Measurements from ENCODE around the gene CDC42SE2. TPM values are rescaled to one million over a fixed set of nuclear protein-coding genes. Genes with fewer than 3 reads are reported as not detected.
A peak's percentile ranks its signal among the peaks of the same experiment; 100 is the strongest.

The CDC42SE2 gene
- total and polyA plus RNA-seq, 10 donors: 49.6 to 128 (median 102) TPM

DNA sequence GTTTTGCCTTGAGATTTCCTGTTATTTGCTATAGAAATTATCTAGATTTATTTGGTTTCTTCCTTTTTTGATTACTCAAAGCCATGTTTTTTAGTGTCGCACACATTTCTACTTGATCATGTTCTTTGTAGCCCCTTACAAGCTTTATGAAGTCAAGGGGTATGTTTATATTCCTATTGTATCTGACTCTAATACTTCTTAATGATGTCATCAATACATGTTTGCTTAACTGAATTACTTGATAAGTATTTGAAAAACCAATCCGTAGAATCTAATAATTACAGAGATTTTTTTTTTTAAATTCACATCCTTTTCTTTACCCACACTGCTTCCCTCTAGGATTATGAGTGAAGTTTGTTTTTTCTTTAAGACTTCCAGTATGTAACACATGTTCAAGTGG, 53.0 kb downstream of the CDC42SE2 start:
- peaks cover 0 to 8% (median 0%) of the 10 kb centered on the region in 8 donors for H3K9me3 ChIP-seq
- intact Hi-C loops (cut with DNase I; ENCODE audit: low total_unique reads): no loop called here
- WGBS, 5 donors: 92 to 99% (median 96%) methylated on average over 2 of the region's 2 CpGs
- peaks cover 15 to 89% (median 64%) of the 10 kb centered on the region in 6 donors for H3K4me1 ChIP-seq
- no peak overlapping the region for H3K27ac ChIP-seq
- TF ChIP-seq, protein P1, sequence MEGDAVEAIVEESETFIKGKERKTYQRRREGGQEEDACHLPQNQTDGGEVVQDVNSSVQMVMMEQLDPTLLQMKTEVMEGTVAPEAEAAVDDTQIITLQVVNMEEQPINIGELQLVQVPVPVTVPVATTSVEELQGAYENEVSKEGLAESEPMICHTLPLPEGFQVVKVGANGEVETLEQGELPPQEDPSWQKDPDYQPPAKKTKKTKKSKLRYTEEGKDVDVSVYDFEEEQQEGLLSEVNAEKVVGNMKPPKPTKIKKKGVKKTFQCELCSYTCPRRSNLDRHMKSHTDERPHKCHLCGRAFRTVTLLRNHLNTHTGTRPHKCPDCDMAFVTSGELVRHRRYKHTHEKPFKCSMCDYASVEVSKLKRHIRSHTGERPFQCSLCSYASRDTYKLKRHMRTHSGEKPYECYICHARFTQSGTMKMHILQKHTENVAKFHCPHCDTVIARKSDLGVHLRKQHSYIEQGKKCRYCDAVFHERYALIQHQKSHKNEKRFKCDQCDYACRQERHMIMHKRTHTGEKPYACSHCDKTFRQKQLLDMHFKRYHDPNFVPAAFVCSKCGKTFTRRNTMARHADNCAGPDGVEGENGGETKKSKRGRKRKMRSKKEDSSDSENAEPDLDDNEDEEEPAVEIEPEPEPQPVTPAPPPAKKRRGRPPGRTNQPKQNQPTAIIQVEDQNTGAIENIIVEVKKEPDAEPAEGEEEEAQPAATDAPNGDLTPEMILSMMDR (IDR thresholded peaks at IDR 0.05 in 8 of 11, conservative IDR thresholded peaks at IDR 0.05 in 3 of 11): no peak
- TF ChIP-seq POLR2AphosphoS5 (IDR thresholded peaks at IDR 0.05) (no peak), POLR2A (IDR thresholded peaks at IDR 0.05) (no peak)
- H3K36me3 ChIP-seq: peaks cover 0 to 59% (median 15%) of the 10 kb centered on the region in 6 donors
- no peak overlapping the region for H3K4me3 ChIP-seq
- no peak for DNase-seq
- no peaks in the 10 kb centered on the region for H3K27me3 ChIP-seq (replicated peaks in 1 of 7)

DNA sequence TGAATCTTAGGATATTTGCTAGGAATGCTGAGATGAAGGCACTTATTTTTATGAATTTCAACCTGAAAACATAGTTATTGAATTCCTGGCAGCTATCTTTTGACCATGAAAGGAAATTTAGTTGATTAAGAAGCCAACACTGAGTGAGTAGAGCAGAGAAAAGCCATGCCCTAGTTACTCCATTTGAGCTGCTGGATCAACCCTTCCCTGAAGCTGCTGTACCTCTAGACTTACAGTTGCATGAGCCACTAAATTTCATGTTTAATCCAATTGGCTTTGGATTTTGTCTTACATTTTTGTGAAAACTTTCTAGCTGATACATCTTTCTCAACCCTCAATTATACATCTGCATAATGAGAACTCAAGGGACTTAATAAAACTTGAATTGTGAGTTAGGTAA, 54.6 kb downstream of the CDC42SE2 start:
- Histone ChIP-seq H3K4me1 (peaks cover 17 to 89% (median 64%) of the 10 kb centered on the region in 6 donors), H3K27me3 (replicated peaks in 1 of 7) (no peaks in the 10 kb centered on the region), H3K9me3 (peaks cover 0 to 9% (median 0%) of the 10 kb centered on the region in 8 donors), H3K4me3 (no peak overlapping the region), H3K27ac (peak overlapping the region in 1 of 8 donors; percentile 1), H3K36me3 (peaks cover 0 to 61% (median 15%) of the 10 kb centered on the region in 6 donors)
- TF ChIP-seq POLR2A (IDR thresholded peaks at IDR 0.05) (no peak), POLR2AphosphoS5 (IDR thresholded peaks at IDR 0.05) (no peak)
- TF ChIP-seq, protein P1 (IDR thresholded peaks at IDR 0.05 in 8 of 11, conservative IDR thresholded peaks at IDR 0.05 in 3 of 11): no peak
- intact Hi-C loops (cut with DNase I; ENCODE audit: low total_unique reads): no loop called here
- DNase-seq: no peak

DNA sequence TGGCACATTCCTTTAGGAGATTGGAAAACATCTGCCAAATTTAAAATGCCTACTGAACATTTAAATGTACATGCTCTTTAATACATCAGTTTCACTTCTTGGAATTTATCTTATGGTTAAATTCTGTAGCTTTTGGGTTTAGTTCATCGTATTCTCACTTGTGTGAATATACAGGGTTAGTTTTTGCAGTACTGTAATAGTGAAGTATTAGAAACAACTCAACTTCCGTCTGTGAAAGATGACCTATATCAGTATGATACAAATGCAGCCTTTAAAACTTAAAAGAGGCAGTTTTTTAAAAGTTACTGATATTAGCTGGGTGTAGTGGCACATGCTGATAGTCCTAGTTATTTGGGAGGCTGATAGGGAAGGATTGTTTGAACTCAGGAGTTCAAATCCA, 57.2 kb downstream of the CDC42SE2 start:
- no peak for TF ChIP-seq POLR2AphosphoS5 (IDR thresholded peaks at IDR 0.05)
- TF ChIP-seq POLR2A (IDR thresholded peaks at IDR 0.05): no peak
- TF ChIP-seq, protein P1 (IDR thresholded peaks at IDR 0.05 in 8 of 11, conservative IDR thresholded peaks at IDR 0.05 in 3 of 11): no peak
- intact Hi-C loops (cut with DNase I; ENCODE audit: low total_unique reads): no loop called here
- no peak overlapping the region for H3K27ac ChIP-seq

DNA sequence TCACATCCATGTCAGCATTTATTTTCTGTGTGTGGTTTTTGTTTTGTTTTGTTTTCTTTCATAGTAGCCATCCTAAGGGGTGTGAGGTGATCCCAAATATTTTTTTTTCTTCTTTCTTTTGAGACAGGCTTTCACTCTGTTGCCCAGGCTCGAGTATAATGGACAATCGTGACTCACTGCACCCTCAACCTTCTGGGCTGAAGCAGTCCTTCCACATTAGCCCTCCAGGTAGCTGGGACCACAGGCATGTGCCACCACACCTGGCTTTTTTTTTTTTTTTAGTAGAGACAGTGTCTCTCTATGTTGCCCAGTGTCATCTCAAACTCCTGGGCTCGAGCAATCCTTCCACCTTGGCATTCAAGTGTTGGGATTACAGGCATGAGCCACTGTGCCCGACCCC, 59.1 kb downstream of the CDC42SE2 start:
- whole genome bisulfite sequencing, 5 donors: 80 to 93% (median 91%) methylated on average over 4 of the region's 4 CpGs
- TF ChIP-seq POLR2AphosphoS5 (IDR thresholded peaks at IDR 0.05) (no peak), POLR2A (IDR thresholded peaks at IDR 0.05) (no peak)
- TF ChIP-seq, protein P1 (IDR thresholded peaks at IDR 0.05 in 8 of 11, conservative IDR thresholded peaks at IDR 0.05 in 3 of 11): no peak

More for the DNA sequence above, 57.2 kb downstream of the CDC42SE2 start:
- no peak for DNase-seq
- Histone ChIP-seq H3K4me1 (peaks cover 14 to 89% (median 60%) of the 10 kb centered on the region in 6 donors), H3K36me3 (peaks cover 0 to 60% (median 15%) of the 10 kb centered on the region in 6 donors), H3K9me3 (peaks cover 0 to 9% (median 0%) of the 10 kb centered on the region in 8 donors), H3K27me3 (replicated peaks in 1 of 7) (no peaks in the 10 kb centered on the region), H3K4me3 (no peak overlapping the region)
- WGBS, 5 donors: 32 to 43% (median 40%) methylated on average over 2 of the region's 2 CpGs

More for the DNA sequence above, 59.1 kb downstream of the CDC42SE2 start:
- intact Hi-C loops (cut with DNase I; ENCODE audit: low total_unique reads): no loop called here
- H3K27me3 ChIP-seq (replicated peaks in 1 of 7): no peaks in the 10 kb centered on the region
- peaks cover 0 to 48% (median 12%) of the 10 kb centered on the region in 6 donors for H3K36me3 ChIP-seq
- H3K4me3 ChIP-seq: no peak overlapping the region
- peaks cover 0 to 9% (median 0%) of the 10 kb centered on the region in 8 donors for H3K9me3 ChIP-seq
- no peak for DNase-seq
- peaks cover 20 to 93% (median 65%) of the 10 kb centered on the region in 6 donors for H3K4me1 ChIP-seq
- peak overlapping the region in 3 of 8 donors; percentile 6 to 53 (median 29) for H3K27ac ChIP-seq

Measured in spleen (tissue), 11 donors.